Measurements from ENCODE around the gene VRK2.
"Not testable (repeated sequence)": the region's sequence is repeated elsewhere in the genome, so short reads cannot be mapped to it uniquely, and the experiment has no call there.

The VRK2 gene

GRCh38 chr2:58107803-58108710, 61.5 kb downstream of the VRK2 start:
- Histone ChIP-seq H3K4me3 (ENCODE audit: insufficient read depth, low read length, poor library complexity, severe bottlenecking) (no peak overlapping the region), H3K36me3 (ENCODE audit: low read length) (no peaks in the 10 kb centered on the region), H3K4me2 (ENCODE audit: low read depth, low read length, poor library complexity, severe bottlenecking) (no peak overlapping the region), H4K20me1 (ENCODE audit: low read depth, low read length) (no peaks in the 10 kb centered on the region), H3K9me3 (ENCODE audit: insufficient read depth, low read length) (no peaks in the 10 kb centered on the region), H3K9ac (ENCODE audit: low read length) (no peak overlapping the region), H3K27ac (ENCODE audit: low read depth, low read length) (no peak overlapping the region), H3K9me2 (replicated peaks; ENCODE audit: insufficient read depth, low read length) (no peaks in the 10 kb centered on the region), H3K27me3 (ENCODE audit: low read length) (no peaks in the 10 kb centered on the region), H3K79me2 (ENCODE audit: insufficient read depth, low read length) (no peaks in the 10 kb centered on the region), H2AFZ (ENCODE audit: low read depth, low read length, severe bottlenecking) (no peak overlapping the region), H3F3A (ENCODE audit: insufficient read depth) (no peaks in the 10 kb centered on the region)
- TF ChIP-seq EZH2phosphoT487 (conservative IDR thresholded peaks at IDR 0.05; ENCODE audit: low read length), result no peak

GRCh38 chr2:58109481-58109880, 62.9 kb downstream of the VRK2 start:
- no peaks in the 10 kb centered on the region for H3K27me3 ChIP-seq (ENCODE audit: low read length)
- H3K9me3 ChIP-seq (ENCODE audit: insufficient read depth, low read length), result no peaks in the 10 kb centered on the region
- H3K27ac ChIP-seq (ENCODE audit: low read depth, low read length), result no peak overlapping the region
- no peak overlapping the region for H3K4me3 ChIP-seq (ENCODE audit: insufficient read depth, low read length, poor library complexity, severe bottlenecking)
- H3K9ac ChIP-seq (ENCODE audit: low read length), result no peak overlapping the region
- H3K9me2 ChIP-seq (replicated peaks; ENCODE audit: insufficient read depth, low read length), result no peaks in the 10 kb centered on the region
- H3K4me2 ChIP-seq (ENCODE audit: low read depth, low read length, poor library complexity, severe bottlenecking), result no peak overlapping the region
- H3F3A ChIP-seq (ENCODE audit: insufficient read depth), result no peaks in the 10 kb centered on the region
- TF ChIP-seq CTCF (IDR thresholded peaks at IDR 0.05; ENCODE audit: insufficient read depth, low read length, poor library complexity, severe bottlenecking) (no peak), EZH2phosphoT487 (conservative IDR thresholded peaks at IDR 0.05; ENCODE audit: low read length) (no peak)
- H3K79me2 ChIP-seq (ENCODE audit: insufficient read depth, low read length), result no peaks in the 10 kb centered on the region
- H4K20me1 ChIP-seq (ENCODE audit: low read depth, low read length), result no peaks in the 10 kb centered on the region
- H3K36me3 ChIP-seq (ENCODE audit: low read length), result no peaks in the 10 kb centered on the region
- H2AFZ ChIP-seq (ENCODE audit: low read depth, low read length, severe bottlenecking), result no peak overlapping the region

- Histone ChIP-seq H3K4me3 (ENCODE audit: insufficient read depth, low read length, poor library complexity, severe bottlenecking) (no peak overlapping the region), H4K20me1 (ENCODE audit: low read depth, low read length) (no peaks in the 10 kb centered on the region), H3F3A (ENCODE audit: insufficient read depth) (no peaks in the 10 kb centered on the region), H3K27ac (ENCODE audit: low read depth, low read length) (no peak overlapping the region), H3K36me3 (ENCODE audit: low read length) (no peaks in the 10 kb centered on the region), H3K9ac (ENCODE audit: low read length) (no peak overlapping the region), H3K9me2 (replicated peaks; ENCODE audit: insufficient read depth, low read length) (no peaks in the 10 kb centered on the region), H2AFZ (ENCODE audit: low read depth, low read length, severe bottlenecking) (no peak overlapping the region), H3K4me2 (ENCODE audit: low read depth, low read length, poor library complexity, severe bottlenecking) (no peak overlapping the region), H3K9me3 (ENCODE audit: insufficient read depth, low read length) (no peaks in the 10 kb centered on the region), H3K79me2 (ENCODE audit: insufficient read depth, low read length) (no peaks in the 10 kb centered on the region), H3K27me3 (ENCODE audit: low read length) (no peaks in the 10 kb centered on the region)
- TF ChIP-seq EZH2phosphoT487 (conservative IDR thresholded peaks at IDR 0.05; ENCODE audit: low read length) (no peak), CTCF (IDR thresholded peaks at IDR 0.05; ENCODE audit: insufficient read depth, low read length, poor library complexity, severe bottlenecking) (no peak)
Observed at GRCh38 chr2:58110765-58111164, 64.2 kb downstream of the VRK2 start.

- not testable (repeated sequence) for H3K36me3 ChIP-seq (ENCODE audit: low read length); H3K79me2 ChIP-seq (ENCODE audit: insufficient read depth, low read length); H3F3A ChIP-seq (ENCODE audit: insufficient read depth); H3K4me2 ChIP-seq (ENCODE audit: low read depth, low read length, poor library complexity, severe bottlenecking); H2AFZ ChIP-seq (ENCODE audit: low read depth, low read length, severe bottlenecking); H3K27ac ChIP-seq (ENCODE audit: low read depth, low read length); H3K27me3 ChIP-seq (ENCODE audit: low read length); H3K9me3 ChIP-seq (ENCODE audit: insufficient read depth, low read length); H4K20me1 ChIP-seq (ENCODE audit: low read depth, low read length); H3K9me2 ChIP-seq (replicated peaks; ENCODE audit: insufficient read depth, low read length); H3K9ac ChIP-seq (ENCODE audit: low read length); H3K4me3 ChIP-seq (ENCODE audit: insufficient read depth, low read length, poor library complexity, severe bottlenecking)
Observed at GRCh38 chr2:58113563-58113962, 67.0 kb downstream of the VRK2 start.

Measured in SU-DHL-6 (cell line).